C4-2B (cell line): Measurements from ENCODE around the gene ATG4D.

Source experiments
- ZFX ChIP-seq: fragments of 450-650 bp; IDR thresholded peaks from 2 replicates; pipeline ENCODE4 v1.6.1; 2017
- TF ChIP-seq, protein P1 (sequence below): fragments of 450-650 bp; conservative IDR thresholded peaks from 2 replicates; pipeline ENCODE4 v1.5.1; 2017; ENCODE audit warnings: mild to moderate bottlenecking

DNA sequence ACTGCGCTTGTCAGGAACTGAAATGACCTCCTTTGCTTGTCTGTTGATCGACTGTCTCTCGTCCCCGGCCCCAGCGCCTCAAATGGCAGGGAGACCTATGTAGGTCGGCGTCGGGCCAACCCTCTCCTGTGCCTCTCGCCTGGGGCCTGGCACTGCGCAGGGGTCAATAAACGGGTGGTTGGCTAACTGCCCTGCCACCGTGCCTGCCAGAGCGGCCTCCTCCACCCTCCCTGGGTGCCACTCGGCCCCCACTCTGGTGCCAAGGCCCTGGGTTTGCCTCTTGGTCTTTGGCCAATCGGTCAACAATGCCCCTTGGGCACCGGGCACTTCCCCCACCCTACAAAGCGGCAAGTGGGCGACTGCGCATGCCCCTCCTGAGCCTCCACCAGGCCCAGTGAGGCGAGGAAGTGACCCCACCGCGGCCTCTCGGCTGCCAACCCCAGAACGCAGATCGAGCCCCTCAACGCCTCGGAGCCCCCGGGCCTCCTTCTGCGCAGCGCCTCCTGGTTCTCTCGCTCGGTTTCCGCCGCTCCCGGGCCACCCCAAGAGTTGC, 41.7 kb upstream of the ATG4D start:
- TF ChIP-seq, protein P1, sequence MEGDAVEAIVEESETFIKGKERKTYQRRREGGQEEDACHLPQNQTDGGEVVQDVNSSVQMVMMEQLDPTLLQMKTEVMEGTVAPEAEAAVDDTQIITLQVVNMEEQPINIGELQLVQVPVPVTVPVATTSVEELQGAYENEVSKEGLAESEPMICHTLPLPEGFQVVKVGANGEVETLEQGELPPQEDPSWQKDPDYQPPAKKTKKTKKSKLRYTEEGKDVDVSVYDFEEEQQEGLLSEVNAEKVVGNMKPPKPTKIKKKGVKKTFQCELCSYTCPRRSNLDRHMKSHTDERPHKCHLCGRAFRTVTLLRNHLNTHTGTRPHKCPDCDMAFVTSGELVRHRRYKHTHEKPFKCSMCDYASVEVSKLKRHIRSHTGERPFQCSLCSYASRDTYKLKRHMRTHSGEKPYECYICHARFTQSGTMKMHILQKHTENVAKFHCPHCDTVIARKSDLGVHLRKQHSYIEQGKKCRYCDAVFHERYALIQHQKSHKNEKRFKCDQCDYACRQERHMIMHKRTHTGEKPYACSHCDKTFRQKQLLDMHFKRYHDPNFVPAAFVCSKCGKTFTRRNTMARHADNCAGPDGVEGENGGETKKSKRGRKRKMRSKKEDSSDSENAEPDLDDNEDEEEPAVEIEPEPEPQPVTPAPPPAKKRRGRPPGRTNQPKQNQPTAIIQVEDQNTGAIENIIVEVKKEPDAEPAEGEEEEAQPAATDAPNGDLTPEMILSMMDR = no peak
- peak; percentile 77; the same call in 1 of the 2 replicates for TF ChIP-seq ZFX
